H1 (cell line): ENCODE measurements around the gene MPPED2. TPM values are rescaled to one million over a fixed set of nuclear protein-coding genes. Genes with fewer than 3 reads are reported as not detected.

Experiments used
- CHD7 ChIP-seq: fragments of 300-600 bp; sonication (generic); IDR thresholded peaks from 2 replicates; pipeline ENCODE4 v1.7.1; 2012; ENCODE audit warnings: low read length, moderate library complexity, mild to moderate bottlenecking, inconsistent platforms; ENCODE audit not compliant: insufficient replicate concordance
- KDM1A ChIP-seq: fragments of 200-600, 300-600 bp; sonication (generic); IDR thresholded peaks from 2 replicates; pipeline ENCODE4 v1.7.1; 2016; ENCODE audit warnings: mild to moderate bottlenecking, low read length, borderline replicate concordance
- RXRA ChIP-seq: IDR thresholded peaks from 2 replicates; pipeline ENCODE4 v1.6.1; 2011; ENCODE audit warnings: low read depth, mild to moderate bottlenecking, low read length, moderate library complexity; ENCODE audit not compliant: insufficient read depth
- SRF ChIP-seq: IDR thresholded peaks from 2 replicates; pipeline ENCODE4 v1.6.1; 2011; ENCODE audit warnings: mild to moderate bottlenecking, low read depth, low read length, moderate library complexity
- polyA plus RNA-seq, 7 experiments: library from polyadenylated mRNA; depleted of rRNA in 3 of 7; stranded (reverse) in 5 of 7; unstranded in 2 of 7; fragments of >200 nt in 5 of 7; fragments of 200-250 nt in 2 of 7; gene quantifications; 1 replicate in 5 of 7; 2 replicates in 1 of 7; 4 replicates in 1 of 7; pipeline versions ENCODE4 v1.2.1 to v1.2.3, GENCODE V29; 2011 to 2013; ENCODE audit warnings: missing spikeins in 2 of 7, mixed read lengths in 2 of 7
- total RNA-seq: library from RNA; stranded (reverse); fragmentation: NEBNext Ultra II Directional; extraction: Animal tissue kit (Norgen Biotek cat#: 25700); gene quantifications from 2 replicates; pipeline ENCODE4 v1.2.1, GENCODE V29; 2021
- TF ChIP-seq, protein P1 (sequence below): IDR thresholded peaks from 2 replicates; pipeline ENCODE4 v1.6.1; 2011; ENCODE audit warnings: low read depth, mild to moderate bottlenecking, low read length; ENCODE audit not compliant: insufficient read depth

MPPED2 gene
- total and polyA plus RNA-seq, 2 of the 8 experiments (the other 6 are each of a cell fraction or from before 2014, with no cell fraction given), result 1.3 to 3.5 TPM

DNA sequence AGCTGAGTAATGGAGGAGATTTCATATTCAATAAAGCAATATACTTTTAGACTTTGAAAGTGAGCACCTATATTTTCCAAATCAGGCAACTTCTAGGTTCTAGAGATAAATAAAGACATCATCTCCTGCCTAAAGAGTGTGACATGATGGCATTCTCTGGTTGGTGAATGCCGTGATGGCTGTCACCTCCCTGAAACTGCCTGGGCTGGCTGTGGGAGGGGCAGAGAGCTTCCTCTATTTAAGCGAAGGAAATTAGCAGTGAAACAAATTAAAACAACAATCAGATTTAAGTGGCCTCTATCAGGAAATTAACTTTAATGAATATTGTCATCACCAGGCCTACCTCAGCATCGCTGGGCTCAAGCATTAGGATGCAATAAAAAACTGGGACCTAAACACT lies 149.4 kb downstream of the MPPED2 start (continued):
- no peak for TF ChIP-seq CHD7
- no peak for TF ChIP-seq KDM1A
- no peak for TF ChIP-seq SRF
- TF ChIP-seq, protein P1, sequence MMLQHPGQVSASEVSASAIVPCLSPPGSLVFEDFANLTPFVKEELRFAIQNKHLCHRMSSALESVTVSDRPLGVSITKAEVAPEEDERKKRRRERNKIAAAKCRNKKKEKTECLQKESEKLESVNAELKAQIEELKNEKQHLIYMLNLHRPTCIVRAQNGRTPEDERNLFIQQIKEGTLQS, result no peak
- TF ChIP-seq RXRA, result no peak
